Frontal cortex (tissue), 4 donors: ENCODE data around the gene GNAO1. TPM values are rescaled to one million over a fixed set of nuclear protein-coding genes. Genes with fewer than 3 reads are reported as not detected.

Experiments
- DNase-seq, 2 donors: peaks; one replicate each; pipeline ENCODE4 v3.0.0; 2012; ENCODE audit warnings: low spot score in 2 of 2
- FAIRE-seq: peaks from 2 replicates; lab custom pipeline; 2012; peaks lifted over from hg19 to GRCh38; lab: Jason Lieb, UNC
- total RNA-seq: library from RNA; depleted of rRNA; stranded (reverse); fragments of >200 nt; gene quantifications from one replicate; pipeline ENCODE4 v1.2.3, GENCODE V29; 2014
- donor health status: control.
- donor health status: control.
- donor health status: control.

GNAO1 gene
- total RNA-seq, 1 donor from 2014 or later: 54.2 TPM

DNA sequence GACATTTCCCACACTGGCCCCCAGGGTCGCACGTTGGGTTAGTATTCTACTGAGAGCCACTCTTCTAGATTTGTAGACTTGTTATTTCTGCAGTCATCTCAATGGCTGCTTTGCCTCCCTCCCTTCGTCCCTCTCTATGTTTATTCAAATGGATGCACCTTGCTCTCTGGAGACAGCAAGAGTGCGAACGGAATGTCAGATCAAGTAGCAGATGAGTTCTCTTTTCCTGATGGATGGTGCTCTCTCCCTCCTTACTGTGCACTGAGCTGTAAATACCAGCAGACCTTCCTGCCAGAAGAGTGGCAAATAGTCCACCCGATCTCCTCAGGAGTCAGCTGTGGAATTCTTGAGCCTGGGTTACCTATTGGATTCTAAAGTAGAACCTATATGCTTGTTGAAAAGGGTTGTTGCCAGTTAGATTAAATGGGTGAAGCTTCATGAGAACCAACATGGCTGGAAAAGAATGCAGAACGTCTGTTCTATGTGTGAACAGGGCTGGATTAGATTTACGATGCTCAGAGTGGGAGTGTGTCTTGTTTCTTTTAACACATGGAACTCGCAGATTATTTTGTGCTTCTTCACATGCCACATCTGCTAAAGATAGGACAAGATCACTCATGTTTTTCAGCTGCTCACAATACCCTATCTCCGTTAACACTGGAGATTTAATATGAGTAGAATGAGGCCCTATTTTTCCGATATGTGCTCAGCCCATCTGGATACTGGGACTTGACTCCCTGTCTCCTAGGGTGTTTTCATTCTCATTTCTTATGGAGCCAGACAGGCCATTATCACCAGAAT, 6.1 kb downstream of the GNAO1 start:
- no peak for FAIRE-seq
- DNase-seq: no peak

DNA sequence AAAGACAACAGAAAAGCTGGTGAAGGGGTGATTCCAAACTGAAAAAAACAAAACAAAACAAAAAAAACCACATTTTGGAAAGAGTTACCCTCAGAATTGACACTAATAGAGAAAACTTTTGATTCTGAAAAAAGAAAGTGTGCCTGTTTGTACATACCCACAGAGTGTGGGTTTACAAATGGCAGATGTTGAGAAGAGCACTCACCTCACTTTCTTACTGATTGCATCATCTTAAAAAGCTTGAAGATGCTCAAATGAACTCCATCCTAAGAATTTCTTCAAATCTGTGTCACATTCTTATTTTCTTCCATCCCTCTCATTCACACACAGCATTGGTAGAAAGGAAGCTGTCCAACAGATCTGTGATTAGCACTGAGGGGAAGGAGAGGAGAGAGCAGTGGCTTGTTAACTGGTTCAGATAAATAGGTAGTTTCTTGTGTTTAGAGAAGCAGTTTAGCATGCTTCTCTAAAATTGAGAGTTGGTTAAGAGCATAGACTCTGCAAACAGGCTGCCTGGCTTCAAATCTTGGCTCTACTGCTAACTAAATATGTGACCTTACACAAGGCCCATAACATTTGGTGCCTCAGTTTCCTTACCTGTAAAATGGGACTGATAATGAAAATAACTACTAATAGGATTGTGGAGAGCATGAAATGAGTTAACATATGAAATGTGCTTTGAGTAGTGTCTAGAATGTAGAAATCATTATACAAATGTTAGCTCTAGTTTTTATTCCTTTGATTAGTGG, 6.9 kb downstream of the GNAO1 start:
- no peak for FAIRE-seq
- no peak for DNase-seq

DNA sequence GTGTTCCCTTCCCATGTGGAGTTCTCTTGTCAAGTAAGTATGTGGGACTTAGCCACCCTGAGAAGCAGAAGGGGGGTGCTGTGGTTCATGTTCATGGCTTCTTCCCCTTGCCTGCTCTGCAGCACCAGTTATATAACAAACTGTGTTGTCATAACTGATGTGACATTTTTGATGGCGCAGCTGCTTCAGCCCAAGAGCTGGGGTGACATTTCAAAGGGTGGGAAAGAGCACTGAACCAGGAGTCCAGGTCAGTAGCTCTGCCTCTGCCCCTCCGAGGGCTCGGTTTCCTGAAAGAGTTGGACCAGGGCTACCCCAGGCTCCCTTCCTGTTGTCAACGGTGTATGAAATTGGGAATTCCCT, 7.4 kb downstream of the GNAO1 start:
- FAIRE-seq (no peak), DNase-seq (no peak)

DNA sequence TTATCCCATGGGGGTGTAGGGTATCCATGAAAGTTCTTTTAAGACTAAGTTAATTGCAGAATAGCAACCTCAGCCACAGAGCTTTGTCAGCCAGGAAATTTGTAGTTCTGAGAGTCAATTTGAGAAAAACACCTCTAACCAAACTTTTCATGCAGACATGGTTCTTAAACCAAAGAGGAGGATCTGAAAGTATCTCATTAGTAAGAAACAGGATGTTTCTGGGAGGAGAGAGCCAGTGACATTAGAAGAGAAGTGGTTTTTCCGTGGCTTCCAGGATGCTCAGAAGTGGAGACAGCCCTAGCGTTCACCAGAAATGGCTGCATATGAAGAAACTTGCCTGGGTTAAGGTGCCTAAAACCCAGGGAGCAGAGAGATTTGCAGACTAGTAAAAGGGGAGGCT, 7.9 kb downstream of the GNAO1 start:
- no peak for FAIRE-seq
- DNase-seq: no peak

DNA sequence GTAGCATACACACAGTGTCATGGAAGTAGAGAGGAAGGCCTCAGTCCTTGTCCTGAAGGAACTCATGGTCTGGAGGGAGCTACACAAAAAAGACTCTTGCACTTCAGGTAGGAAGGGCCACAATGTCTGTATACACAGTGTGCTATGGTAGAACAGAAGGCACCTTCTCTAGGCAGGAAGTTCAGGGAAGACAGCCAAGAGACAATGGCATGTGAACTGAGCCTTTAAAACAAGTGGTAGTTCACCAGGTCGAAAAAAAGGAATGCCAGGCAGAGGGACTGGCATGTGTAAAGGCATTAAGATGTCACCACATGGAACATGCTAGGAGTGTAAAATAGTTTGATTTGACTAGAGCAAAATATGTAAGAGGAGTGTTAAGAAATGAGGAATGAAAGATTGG, 9.7 kb downstream of the GNAO1 start:
- FAIRE-seq (no peak), DNase-seq (no peak)

DNA sequence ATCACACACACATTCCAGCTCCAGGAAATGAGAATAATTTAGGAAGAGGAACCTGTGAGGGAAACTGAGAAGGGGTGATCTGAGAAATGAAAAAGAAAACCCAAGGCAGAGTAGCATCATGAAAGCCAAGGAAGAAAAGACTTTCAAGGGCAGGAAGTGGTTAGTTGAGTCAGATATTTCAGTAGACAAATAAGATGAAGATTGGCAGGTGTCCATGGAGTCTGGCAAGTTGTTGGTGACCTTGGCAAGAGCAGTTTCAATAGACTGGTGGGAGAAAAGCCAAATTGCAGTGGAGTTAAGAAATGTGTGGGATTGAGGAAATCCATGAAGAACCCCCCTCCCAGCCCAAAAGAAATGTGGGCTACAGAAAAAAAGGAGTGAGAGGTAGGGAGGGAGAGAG, 10.7 kb downstream of the GNAO1 start:
- no peak for FAIRE-seq
- DNase-seq: no peak

DNA sequence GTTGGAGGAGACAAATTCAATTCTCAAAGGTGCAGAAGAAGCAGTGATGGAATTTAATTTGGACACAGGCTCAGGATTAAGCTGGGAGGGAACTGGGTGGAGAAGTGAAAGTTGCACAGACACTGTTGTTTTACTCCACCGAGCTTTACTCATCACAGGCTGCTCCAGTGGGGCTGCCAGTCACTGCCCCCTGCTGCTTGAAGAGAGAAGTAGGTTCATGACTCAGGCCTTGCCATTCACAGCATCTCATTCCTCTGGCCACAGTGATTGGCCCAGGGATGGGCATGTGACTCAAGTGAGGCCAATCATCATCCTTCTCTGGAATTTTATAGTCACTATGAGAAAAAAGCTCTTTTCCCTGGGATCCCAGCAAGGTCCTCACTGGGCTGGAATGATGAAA, 11.8 kb downstream of the GNAO1 start:
- DNase-seq: no peak

DNA sequence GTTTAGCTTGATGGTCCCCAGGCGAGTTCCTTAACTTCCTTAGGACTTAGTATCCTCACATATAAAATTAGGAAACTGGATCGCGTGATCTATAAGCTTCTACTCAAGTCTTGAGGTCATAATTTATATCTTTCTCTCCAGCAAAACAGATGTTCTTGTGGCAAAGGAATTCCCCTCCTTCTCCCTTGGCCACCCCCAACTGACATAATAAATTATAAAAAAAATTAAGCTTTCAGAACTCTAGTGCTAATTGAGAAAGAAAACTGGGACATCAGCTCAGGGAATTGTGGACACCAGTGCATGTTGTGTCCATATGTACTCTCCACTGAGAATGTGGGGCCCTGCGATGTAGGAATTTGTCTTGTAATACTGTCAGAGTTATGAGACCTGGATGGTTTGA, 13.5 kb downstream of the GNAO1 start:
- FAIRE-seq (no peak), DNase-seq (no peak)

More for the DNA sequence above, 11.8 kb downstream of the GNAO1 start:
- FAIRE-seq: no peak

DNA sequence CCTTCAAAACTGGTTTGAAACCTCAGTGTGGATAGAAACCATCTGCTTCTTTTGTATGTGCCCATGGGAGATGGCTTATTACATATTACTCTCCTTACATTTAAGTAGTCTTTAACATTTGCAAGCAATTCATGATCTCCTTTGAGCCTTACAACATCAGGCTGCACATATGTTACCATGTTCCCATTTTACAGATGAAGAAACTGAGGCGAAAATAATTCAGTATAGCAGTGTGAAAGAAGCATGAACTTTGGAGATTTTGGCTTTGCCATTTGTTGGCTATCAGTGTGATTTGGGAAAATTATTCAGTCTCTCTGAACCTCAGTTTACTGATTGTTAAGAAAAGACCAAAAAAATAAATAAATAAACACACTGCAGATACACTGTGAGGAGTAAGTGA, 15.7 kb downstream of the GNAO1 start:
- no peak for FAIRE-seq

DNA sequence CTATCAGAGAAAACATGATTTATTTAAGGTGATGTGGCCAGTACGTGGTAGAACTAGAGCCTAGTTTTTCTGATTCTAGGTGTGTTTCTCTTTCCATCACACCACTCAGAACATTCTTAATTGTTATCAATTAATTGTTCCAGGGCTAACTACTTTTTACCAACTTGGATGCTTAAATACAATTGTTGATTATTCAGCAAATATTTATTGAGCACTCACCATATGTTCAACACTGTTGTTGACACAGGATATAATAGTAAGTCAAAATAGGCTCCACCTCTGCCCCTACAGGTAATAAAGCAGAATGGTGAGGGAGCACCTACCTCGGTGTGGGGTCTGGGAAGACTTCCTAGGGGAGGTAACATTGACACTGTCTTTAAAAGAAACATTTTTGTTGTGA, 16.1 kb downstream of the GNAO1 start:
- DNase-seq: no peak
- FAIRE-seq: no peak

More for the DNA sequence above, 15.7 kb downstream of the GNAO1 start:
- no peak for DNase-seq

DNA sequence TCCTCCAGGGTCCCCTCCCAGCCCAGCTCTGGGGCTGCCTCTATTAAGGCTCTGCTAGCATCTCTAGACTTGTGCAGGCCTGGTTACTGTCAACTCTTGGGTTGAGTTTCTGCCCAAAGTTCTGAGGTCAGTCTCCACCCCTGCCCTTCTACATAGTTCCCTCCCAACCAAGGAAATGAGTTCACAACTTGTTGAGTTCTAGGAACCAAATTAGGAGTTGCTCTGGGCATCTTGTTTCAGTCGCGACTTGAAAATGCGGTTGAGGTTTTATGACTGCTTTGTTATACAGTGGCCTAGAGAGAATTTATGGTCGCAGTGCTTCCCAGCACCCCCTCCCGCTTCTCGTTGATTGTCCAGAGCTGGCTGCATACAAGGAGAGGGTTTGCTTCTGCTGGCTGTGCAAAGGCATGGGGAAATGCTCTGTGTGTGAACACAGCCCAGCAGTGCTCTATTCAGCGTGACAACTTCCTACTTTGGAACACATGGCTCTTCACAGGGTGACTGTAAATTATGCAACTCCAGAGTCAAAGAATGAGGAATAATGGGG, 20.2 kb downstream of the GNAO1 start:
- no peak for DNase-seq
- FAIRE-seq: no peak

DNA sequence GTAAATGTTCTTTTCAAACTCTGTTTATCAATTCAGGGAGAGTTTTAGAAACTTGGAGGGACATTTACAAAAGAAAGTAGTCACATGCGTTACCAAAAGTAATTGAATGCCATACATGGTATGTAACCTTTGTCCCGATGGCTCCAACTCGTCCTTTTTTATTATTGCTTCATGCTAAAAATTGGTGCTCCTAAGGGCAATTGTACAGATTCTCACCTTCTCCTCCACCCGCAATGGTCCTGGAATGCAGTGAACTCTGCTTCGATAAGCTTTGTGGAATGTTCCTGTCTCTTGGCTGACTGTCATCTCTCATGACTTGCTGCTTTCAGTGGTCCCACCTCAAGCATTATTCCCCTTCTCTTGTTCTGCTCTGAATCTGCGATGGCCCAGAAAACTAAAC, 20.9 kb downstream of the GNAO1 start:
- DNase-seq: no peak
- FAIRE-seq: no peak

DNA sequence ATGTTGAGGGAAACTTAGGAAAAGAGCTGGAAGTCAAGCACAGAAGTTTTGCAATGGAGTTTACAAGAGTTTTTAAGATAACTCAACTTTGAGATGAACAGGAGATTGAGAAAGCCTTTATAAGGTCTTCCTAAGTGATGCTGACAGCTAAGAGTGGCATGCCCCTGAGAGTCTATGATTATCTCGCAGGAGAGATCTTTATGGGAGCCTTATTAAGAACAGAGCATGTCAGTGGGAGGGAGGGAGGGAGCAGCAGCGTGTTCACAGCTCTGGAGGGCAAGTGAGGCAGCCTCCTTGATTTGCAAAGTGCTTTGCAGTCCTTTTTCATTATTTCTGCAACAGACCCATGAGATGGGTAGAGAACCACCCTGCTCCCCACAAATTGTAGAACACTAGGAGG, 30.7 kb downstream of the GNAO1 start:
- DNase-seq (no peak), FAIRE-seq (no peak)

DNA sequence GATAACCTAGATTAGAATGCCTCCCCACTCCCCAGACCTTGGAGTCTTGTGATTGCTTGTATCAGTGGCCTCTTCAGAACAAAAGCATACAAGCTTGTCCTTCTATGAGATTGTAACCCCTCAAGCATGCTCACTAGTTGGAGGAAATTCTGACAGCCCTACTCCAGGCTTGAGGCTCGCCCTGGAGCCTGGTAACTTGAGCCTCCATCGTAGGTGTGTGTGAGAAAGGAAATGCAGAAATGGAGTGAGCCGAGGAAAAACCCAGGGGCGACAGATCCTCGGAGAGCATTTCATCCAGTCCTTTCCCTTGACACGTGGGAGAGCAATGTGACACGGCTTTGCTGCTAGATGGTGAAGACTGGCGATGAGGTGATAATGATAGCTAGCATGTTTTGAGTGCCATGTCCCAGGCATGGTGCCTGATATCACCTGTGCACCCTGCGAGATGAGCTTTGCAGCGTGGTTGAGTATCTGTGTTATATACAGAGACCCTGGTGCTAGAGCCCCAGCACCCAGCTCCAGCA, 31.2 kb downstream of the GNAO1 start:
- DNase-seq (no peak), FAIRE-seq (no peak)

DNA sequence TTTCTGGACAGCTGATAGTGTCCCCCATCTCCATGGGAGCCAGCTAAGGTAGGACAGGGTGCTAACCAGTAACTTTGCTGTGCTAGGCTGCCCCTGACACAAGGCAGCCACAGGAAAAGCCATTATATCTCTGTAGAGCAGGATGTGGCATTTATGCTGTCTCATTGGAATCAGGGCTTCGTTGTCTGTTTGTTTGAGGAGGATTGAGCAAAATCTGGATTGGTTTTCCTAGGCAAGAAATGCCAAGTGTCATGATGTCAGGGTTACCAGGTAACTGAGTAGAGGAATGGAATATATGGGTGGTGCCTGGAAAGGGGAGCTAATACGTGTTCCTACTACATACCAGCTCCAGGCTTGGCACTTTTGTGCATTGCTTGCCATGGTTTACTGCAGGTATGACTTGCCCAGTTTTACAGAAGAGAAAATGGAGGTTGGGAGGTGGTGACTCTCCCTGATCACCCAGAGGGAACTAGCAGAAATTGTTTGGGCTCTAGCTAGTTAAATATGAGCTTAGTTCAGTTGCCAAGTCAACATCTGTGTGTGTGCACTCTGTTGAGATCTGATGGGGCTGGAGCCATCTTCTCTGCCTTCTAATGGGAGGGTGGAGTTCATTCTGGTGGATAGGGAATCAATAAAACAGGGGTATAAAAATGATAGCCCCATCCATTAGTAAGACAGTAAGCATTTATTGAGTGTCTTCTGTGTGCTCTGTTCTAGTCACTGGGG, 33.9 kb downstream of the GNAO1 start:
- no peak for DNase-seq

DNA sequence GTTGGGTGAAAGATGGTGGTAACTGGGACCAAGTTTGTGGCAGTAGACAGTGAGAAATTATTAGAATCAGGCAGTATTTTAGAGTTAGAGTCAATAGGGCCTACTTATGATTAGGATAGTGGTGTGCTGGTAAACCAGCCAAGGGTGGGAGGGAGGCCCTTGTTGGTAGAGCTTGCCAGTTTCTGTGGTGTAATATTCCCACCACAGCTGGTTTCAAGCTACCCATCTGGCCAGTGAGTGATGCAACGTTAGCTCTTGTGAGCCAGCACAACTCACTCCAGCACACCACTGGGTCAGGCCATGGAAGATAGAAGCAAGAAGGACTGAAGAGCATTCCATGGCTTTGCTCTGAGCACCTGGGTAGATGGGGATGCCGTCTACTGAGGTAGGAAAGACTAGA, 34.9 kb downstream of the GNAO1 start:
- FAIRE-seq (no peak), DNase-seq (no peak)

More for the DNA sequence above, 33.9 kb downstream of the GNAO1 start:
- FAIRE-seq: no peak

DNA sequence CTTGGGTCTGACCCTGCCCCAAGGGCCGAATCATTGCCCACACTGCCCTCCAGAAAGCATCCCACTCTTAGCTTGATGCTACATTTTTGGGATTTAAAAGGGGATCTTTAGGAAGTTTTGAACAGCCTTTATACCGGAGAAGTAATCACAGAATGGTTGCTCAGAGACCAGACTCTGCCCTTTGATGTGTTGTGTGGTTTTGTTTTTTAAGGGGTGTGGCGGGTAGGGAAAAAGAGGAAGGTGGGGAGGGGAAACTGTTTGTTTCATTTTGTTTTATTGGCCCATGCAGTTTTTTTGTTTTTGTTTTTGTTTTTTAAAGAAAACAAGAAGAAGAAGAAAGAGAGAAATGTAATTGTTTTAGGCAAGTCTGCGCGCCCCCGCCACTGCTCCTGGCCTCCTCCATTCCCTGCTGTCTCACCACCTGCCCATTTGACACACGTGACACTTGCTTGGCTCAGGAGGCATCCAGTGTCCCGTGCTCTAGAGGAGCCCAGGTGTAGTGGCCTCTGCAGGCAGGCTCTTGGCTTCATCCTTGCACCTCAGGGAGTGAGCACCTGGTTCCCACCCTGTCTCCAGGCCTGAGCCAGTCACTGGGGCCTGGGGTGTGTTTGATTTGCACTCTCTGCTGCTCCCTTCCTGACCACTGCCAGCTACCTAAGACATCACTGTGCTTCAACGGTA, 35.7 kb downstream of the GNAO1 start:
- no peak for DNase-seq
- no peak for FAIRE-seq

DNA sequence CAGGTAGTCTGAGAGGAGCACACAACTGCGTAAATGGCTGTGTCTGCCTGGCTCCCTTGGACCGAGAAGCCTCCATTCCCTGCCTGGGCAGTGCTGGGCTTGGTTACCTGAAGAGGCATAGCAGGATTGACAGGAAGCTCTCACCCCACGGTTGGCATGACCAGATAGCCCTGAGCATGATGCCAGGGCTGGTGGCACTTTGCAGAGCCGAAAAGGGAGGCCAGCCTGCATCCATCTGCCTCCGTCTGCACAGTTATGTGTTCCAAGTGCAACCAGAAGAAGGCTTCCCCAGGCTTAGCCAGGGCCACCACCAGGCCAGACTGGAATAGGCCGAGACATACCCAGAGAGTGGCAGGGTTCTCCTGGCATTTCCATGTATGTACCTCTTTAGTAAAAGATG, 36.6 kb downstream of the GNAO1 start:
- FAIRE-seq (no peak), DNase-seq (no peak)

DNA sequence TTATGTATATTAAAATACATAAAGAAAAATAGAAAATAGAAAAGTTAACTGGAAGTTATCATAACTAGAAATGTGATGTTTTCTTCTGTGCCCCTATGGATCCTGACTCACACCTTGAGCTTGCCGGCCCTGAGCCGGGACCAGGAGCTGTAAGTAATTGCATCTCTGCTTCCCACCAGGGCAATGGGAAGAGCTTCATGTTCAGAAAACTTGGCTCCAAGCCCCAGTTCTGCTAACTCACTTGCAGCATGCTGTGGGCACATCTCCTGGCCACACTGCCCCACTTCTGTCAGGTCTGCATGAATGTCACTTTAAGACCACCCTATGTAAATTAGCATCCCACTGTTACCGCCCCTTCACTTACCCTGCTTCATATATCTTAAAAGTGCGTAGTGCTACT, 37.2 kb downstream of the GNAO1 start:
- FAIRE-seq: no peak

More for the DNA sequence above, 37.2 kb downstream of the GNAO1 start:
- DNase-seq: no peak
